AG04450 (cell line): ENCODE measurements around the gene RASSF5. TPM values are rescaled to one million over a fixed set of nuclear protein-coding genes. Genes with fewer than 3 reads are reported as not detected.
A peak's percentile ranks its signal among the peaks of the same experiment; 100 is the strongest.

ENCODE experiments used
- CTCF ChIA-PET: fragments of 300-600, 350-600 bp; formaldehyde crosslinking; extraction: SDS; loops from one replicate; lab custom pipeline; 2022; ENCODE audit warnings: antibody characterized with exemption, inconsistent platforms; lab: Charles Lee
- POLR2A ChIA-PET: fragments of 350-600 bp; formaldehyde crosslinking; extraction: SDS; loops from one replicate; lab custom pipeline; 2021; ENCODE audit warnings: antibody characterized with exemption, inconsistent platforms; lab: Yijun Ruan, JAX
- DNase-seq: peaks from one replicate; pipeline ENCODE4 v3.0.0-alpha.2; 2011; ENCODE audit warnings: low read depth, low spot score
- H3K27ac ChIP-seq: one replicate; pipeline ENCODE4 v1.5.1; 2012; ENCODE audit warnings: low read depth, low read length, control low read depth
- H3K27me3 ChIP-seq: one replicate; pipeline ENCODE4 v1.6.0; 2012; ENCODE audit warnings: low read length; ENCODE audit not compliant: control insufficient read depth, insufficient read depth
- H3K4me3 ChIP-seq: 2 replicates; pipeline ENCODE4 v1.5.1; 2011; ENCODE audit warnings: mild to moderate bottlenecking, low read depth, low read length, control low read depth
- H3K9me3 ChIP-seq: 2 replicates; pipeline ENCODE4 v1.5.1; 2012; ENCODE audit warnings: low read length; ENCODE audit not compliant: control insufficient read depth, insufficient read depth
- polyA plus RNA-seq: library from polyadenylated mRNA; depleted of rRNA; stranded (reverse); fragments of >200 nt; gene quantifications from 2 replicates; pipeline ENCODE4 v1.2.3, GENCODE V29; 2011
- TF ChIP-seq, protein P1 (sequence below): IDR thresholded peaks from 2 replicates; pipeline ENCODE4 v1.5.1; 2011; ENCODE audit warnings: low read depth, low read length, control low read depth, inconsistent platforms

RASSF5 gene
- polyA plus RNA-seq, 1 experiment, result 2.3 TPM

DNA sequence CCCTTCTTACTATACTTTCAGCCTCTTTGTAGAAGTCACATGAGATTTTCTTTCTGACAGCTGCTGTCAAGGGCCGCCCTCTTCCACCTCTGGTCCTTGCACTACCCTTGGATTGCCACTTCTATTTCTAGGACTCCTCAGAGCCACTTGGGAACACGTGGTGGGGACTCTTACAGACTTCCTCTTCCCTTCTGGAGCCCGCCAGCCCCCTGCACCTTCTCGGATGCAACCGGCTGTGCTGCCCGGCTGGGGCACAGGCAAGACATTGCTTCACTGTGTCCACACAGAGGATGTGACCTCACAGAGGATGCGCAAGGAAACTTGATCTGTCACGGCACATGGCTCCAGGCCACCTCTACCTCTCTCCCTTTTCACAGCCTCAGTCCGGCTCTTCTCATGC is 39.4 kb upstream of the RASSF5 start:
- Histone ChIP-seq H3K27ac (no peak overlapping the region), H3K4me3 (no peak overlapping the region), H3K9me3 (no peaks in the 10 kb centered on the region), H3K27me3 (no peaks in the 10 kb centered on the region)
- ChIA-PET POLR2A (interaction anchor here (0.5 kb wide), 1 partner anchor 718 kb away, joined by 3 read pairs; no protein-coding TSS in a partner anchor), CTCF (no interaction called here)
- TF ChIP-seq, protein P1, sequence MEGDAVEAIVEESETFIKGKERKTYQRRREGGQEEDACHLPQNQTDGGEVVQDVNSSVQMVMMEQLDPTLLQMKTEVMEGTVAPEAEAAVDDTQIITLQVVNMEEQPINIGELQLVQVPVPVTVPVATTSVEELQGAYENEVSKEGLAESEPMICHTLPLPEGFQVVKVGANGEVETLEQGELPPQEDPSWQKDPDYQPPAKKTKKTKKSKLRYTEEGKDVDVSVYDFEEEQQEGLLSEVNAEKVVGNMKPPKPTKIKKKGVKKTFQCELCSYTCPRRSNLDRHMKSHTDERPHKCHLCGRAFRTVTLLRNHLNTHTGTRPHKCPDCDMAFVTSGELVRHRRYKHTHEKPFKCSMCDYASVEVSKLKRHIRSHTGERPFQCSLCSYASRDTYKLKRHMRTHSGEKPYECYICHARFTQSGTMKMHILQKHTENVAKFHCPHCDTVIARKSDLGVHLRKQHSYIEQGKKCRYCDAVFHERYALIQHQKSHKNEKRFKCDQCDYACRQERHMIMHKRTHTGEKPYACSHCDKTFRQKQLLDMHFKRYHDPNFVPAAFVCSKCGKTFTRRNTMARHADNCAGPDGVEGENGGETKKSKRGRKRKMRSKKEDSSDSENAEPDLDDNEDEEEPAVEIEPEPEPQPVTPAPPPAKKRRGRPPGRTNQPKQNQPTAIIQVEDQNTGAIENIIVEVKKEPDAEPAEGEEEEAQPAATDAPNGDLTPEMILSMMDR, result no peak
- DNase-seq, result no peak

DNA sequence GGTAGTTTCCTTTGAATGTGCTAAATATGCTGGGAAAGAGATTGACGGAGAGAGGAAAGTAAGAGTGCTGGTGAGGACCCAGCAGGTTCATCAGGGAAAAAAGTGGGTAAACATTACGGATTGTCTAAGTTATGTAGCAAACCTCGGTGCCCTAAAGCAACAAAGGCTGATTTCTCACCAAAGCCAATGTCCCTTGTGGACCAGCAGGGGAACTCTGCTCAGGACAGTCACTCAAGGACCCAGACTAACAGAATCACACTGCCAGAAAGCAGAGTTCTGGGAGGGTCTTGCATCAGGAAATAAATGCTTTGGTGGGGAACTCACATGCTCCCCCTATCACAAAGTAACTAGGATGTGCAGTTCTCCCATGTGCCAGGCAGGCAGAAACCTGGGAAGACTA is 38.8 kb upstream of the RASSF5 start:
- H3K27ac ChIP-seq, result no peak overlapping the region
- ChIA-PET CTCF (no interaction called here), POLR2A (no interaction called here)
- no peak overlapping the region for H3K4me3 ChIP-seq
- no peak for DNase-seq
- H3K27me3 ChIP-seq, result no peaks in the 10 kb centered on the region
- TF ChIP-seq, protein P1, result no peak
- H3K9me3 ChIP-seq, result no peaks in the 10 kb centered on the region

DNA sequence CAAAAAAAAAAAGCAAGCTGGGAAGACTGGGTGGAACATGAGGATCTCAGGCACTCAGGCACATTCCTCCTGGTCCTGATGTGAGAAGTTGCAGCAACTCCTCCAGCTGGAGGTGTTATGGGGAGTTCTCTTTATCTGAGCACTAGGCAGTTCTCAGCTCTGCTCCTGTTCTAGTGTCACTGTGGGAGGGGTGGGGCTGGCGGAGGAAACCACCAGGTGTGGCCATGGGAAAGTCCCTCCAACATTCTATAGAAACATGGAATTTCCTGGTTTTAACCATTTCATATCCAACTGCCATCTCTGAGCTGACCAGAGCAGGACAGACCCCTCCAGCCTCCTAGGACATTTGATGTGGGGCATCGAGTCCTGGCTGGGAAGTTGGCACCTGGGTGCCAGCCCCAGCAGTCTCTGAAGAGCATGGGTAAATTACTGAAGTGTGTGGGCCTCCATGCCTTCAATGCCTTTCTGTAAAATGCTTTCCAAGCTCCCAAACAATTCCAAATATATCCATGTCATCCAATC is 37.9 kb upstream of the RASSF5 start:
- ChIA-PET CTCF (interaction anchor here (1.0 to 3.7 kb wide), 7 partner anchors 7 to 114 kb away, joined by 3 to 34 read pairs (median 9); no protein-coding TSS in a partner anchor), POLR2A (interaction anchor here (1.2 to 2.3 kb wide), 2 partner anchors 10 to 205 kb away, joined by 3 to 7 read pairs; no protein-coding TSS in a partner anchor)
- Histone ChIP-seq H3K27ac (peak overlapping the region; percentile 82), H3K27me3 (no peaks in the 10 kb centered on the region), H3K9me3 (no peaks in the 10 kb centered on the region), H3K4me3 (no peak overlapping the region)
- DNase-seq, result no peak
- TF ChIP-seq, protein P1, result no peak

DNA sequence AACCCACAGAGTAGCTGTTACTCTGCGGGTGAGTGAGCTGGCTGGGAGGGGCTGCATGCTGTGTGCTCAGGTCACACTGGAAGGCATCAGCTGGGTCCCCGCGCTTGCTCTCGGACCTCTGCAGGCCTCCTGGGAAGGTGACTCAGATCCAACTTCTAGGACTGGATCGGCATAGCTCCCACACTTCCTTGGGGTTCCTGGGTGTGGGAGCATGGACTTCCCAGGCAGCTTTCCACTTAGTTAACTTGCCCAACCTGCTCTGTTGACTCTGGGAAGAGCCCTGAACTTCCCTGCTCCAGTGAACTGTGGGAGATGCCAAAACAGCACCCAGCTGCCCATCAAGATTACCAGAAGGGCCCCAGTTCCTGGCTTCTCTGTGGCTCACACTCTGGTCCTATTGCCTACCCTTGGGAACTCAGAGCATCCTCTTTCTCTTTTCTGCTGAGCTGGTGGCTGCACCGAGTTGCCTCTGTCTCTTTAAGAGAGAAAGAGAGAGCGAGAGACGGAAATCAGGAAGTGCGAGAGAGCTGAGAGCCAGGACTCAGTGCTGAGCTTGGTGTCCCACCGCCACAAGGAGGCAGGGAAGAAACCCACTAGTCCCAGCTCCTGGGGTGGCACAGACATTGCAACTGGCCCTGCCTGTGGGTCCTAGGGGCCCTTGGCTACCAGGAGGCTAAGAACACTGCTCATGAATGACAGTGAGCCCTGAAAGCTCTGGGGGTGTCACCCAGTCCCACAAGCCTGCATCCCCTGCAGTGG is 37.2 kb upstream of the RASSF5 start, which contains the start of gene IKBKE:
IKBKE (plus strand) TSS at position 544 of the 759 bp plus-strand sequence. CDS start 2,752 bp downstream, outside the sequence.
- no peaks in the 10 kb centered on the region for H3K27me3 ChIP-seq
- CTCF ChIA-PET, result interaction anchor here (0.6 to 3.7 kb wide), 8 partner anchors 8 to 718 kb away, joined by 3 to 34 read pairs (median 8); no protein-coding TSS in a partner anchor

More for the DNA sequence above, 37.2 kb upstream of the RASSF5 start, which contains the start of gene IKBKE:
- TF ChIP-seq, protein P1, result peak; percentile 44
- Histone ChIP-seq H3K4me3 (peak within 1 kb of the TSS; percentile 98), H3K27ac (peak within 1 kb of the TSS; percentile 82), H3K9me3 (no peaks in the 10 kb centered on the region)
- POLR2A ChIA-PET, result interaction anchor here (0.7 to 2.3 kb wide), 6 partner anchors 9 to 901 kb away, joined by 3 to 8 read pairs (median 4); a partner anchor contains a TSS
- DNase-seq, result peak; percentile 42
